K562 (cell line): ENCODE results near the gene HMX2. TPM values are rescaled to one million over a fixed set of nuclear protein-coding genes. Genes with fewer than 3 reads are reported as not detected.

Experiments
- ASH1L ChIP-seq: fragments of 450-650 bp; IDR thresholded peaks from 2 replicates; pipeline ENCODE4 v1.6.1; 2018; ENCODE audit warnings: borderline replicate concordance, mild to moderate bottlenecking, low read depth; ENCODE audit not compliant: partially characterized antibody
- CTCF ChIP-seq, 3 experiments: IDR thresholded peaks in 2 of 3; conservative IDR thresholded peaks in 1 of 3; 2 replicates each; pipeline ENCODE4 v1.5.1; 2011 to 2012; ENCODE audit warnings: low read length in 3 of 3, mild to moderate bottlenecking in 3 of 3, control low read depth in 2 of 3, improper control_type of control experiment in 1 of 3, inconsistent platforms in 1 of 3, low read depth in 1 of 3, mixed read lengths in 1 of 3, moderate library complexity in 1 of 3; ENCODE audit not compliant: insufficient read depth in 2 of 3
- HINFP ChIP-seq: fragments of 450-650 bp; conservative IDR thresholded peaks from 2 replicates; pipeline ENCODE4 v1.6.1; 2016; ENCODE audit warnings: missing genetic modification characterization, low read depth, mild to moderate bottlenecking, control low read depth, missing compliant biosample characterization
- ILK ChIP-seq: fragments of 450-650 bp; IDR thresholded peaks from 2 replicates; pipeline ENCODE4 v1.6.1; 2016; ENCODE audit warnings: missing genetic modification characterization, low read depth, mild to moderate bottlenecking, missing compliant biosample characterization, moderate library complexity, borderline replicate concordance
- NFE2L1 ChIP-seq: fragments of 450-650 bp; IDR thresholded peaks from 2 replicates; pipeline ENCODE4 v1.6.1; 2016; ENCODE audit warnings: missing genetic modification characterization, low read depth, mild to moderate bottlenecking, missing compliant biosample characterization, moderate library complexity, borderline replicate concordance
- PHB2 ChIP-seq: fragments of 450-650 bp; IDR thresholded peaks from 2 replicates; pipeline ENCODE4 v1.6.1; 2017; ENCODE audit warnings: low read depth
- POLR2AphosphoS5 ChIP-seq: IDR thresholded peaks from 2 replicates; pipeline ENCODE4 v1.6.1; 2011; ENCODE audit warnings: mild to moderate bottlenecking, low read depth, low read length, moderate library complexity; ENCODE audit not compliant: control insufficient read depth, insufficient read depth
- PTRF ChIP-seq: fragments of 450-650 bp; IDR thresholded peaks from 2 replicates; pipeline ENCODE4 v1.6.1; 2016; ENCODE audit warnings: mild to moderate bottlenecking, missing genetic modification characterization, missing compliant biosample characterization
- RBM17 ChIP-seq: fragments of 200-400 bp; formaldehyde crosslinking; IDR thresholded peaks from 2 replicates; pipeline ENCODE4 v1.6.1; 2017; ENCODE audit warnings: low read depth, mild to moderate bottlenecking, low read length, borderline replicate concordance
- RFX1 ChIP-seq: fragments of 450-650 bp; IDR thresholded peaks from 2 replicates; pipeline ENCODE4 v1.6.1; 2016; ENCODE audit warnings: mild to moderate bottlenecking, moderate library complexity
- SETDB1 ChIP-seq: IDR thresholded peaks from one replicate; pipeline ENCODE4 v1.6.1; 2012; ENCODE audit warnings: low read length, control low read depth, inconsistent platforms
- SMAD1 ChIP-seq: fragments of 150-350 bp; IDR thresholded peaks from 2 replicates; pipeline ENCODE4 v1.6.1; 2014; ENCODE audit warnings: low read length, low read depth; ENCODE audit not compliant: partially characterized antibody
- ZBTB43 ChIP-seq: sonication (generic); formaldehyde crosslinking; IDR thresholded peaks from 2 replicates; pipeline ENCODE4 v1.8.0; 2023; ENCODE audit warnings: mild to moderate bottlenecking, missing genetic modification reagents
- ZNF318 ChIP-seq, 2 experiments: fragments of 450-650 bp; IDR thresholded peaks; 2 replicates each; pipeline ENCODE4 v1.6.1; 2016; ENCODE audit warnings: mild to moderate bottlenecking in 2 of 2, borderline replicate concordance in 1 of 2, low read depth in 1 of 2, moderate library complexity in 1 of 2
- polyA plus RNA-seq, 8 experiments: library from polyadenylated mRNA; depleted of rRNA in 4 of 8; stranded (reverse) in 5 of 8; unstranded in 3 of 8; fragments of >200 nt; fragmentation: Nextera tagmentation in 2 of 8; fragmentation: Illumina TruSeq in 1 of 8; extraction: Ambion mirVana in 2 of 8; extraction: Trizol in 1 of 8; gene quantifications; 2 replicates each; pipeline versions ENCODE4 v1.2.1 to v1.2.3, GENCODE V29; 2011 to 2014; ENCODE audit warnings: inconsistent platforms in 1 of 8, missing spikeins in 1 of 8
- total RNA-seq, 7 experiments: library from RNA; depleted of rRNA in 6 of 7; stranded (reverse); fragments of >200 nt in 6 of 7; fragmentation: Illumina TruSeq in 2 of 7; extraction: Trizol in 2 of 7; gene quantifications; 2 replicates each; pipeline versions ENCODE4 v1.2.1 to v1.2.3, GENCODE V29; 2011 to 2021; ENCODE audit warnings: low replicate concordance in 1 of 7

The HMX2 gene
- total and polyA plus RNA-seq, 9 of the 15 experiments (the other 6 are each of a cell fraction or from before 2014, with no cell fraction given), result 0.07 to 0.58 (median 0.09) TPM; not detected in 2

- no peak for TF ChIP-seq ILK (tag)
- no peak for TF ChIP-seq ZNF318 (IDR thresholded peaks at IDR 0.05; ENCODE audit: borderline replicate concordance in 1 of 2, low read depth in 1 of 2)
- TF ChIP-seq ASH1L, result peak; percentile 86
- TF ChIP-seq PHB2, result no peak
- TF ChIP-seq SMAD1, result peak; percentile 86
- TF ChIP-seq NFE2L1, result no peak
- TF ChIP-seq POLR2AphosphoS5, result peak; percentile 76
- no peak for TF ChIP-seq SETDB1
- TF ChIP-seq CTCF (IDR thresholded peaks at IDR 0.05 in 2 of 3, conservative IDR thresholded peaks at IDR 0.05 in 1 of 3; ENCODE audit: insufficient read depth in 2 of 3, low read depth in 1 of 3, low read length in 3 of 3), result no peak
- TF ChIP-seq ZBTB43, result no peak
- no peak for TF ChIP-seq RBM17
- no peak for TF ChIP-seq PTRF (tag)
- no peak for TF ChIP-seq HINFP
- no peak for TF ChIP-seq RFX1
Measured at GRCh38 chr10:123154092-123154710, 6.3 kb downstream of the HMX2 start, which contains the start of gene BUB3 (continued).
